ENCODE measurements around the gene CCSAP. TPM values are rescaled to one million over a fixed set of nuclear protein-coding genes. Genes with fewer than 3 reads are reported as not detected.

The CCSAP gene
- total and polyA plus RNA-seq, 2 of the 13 experiments (the other 11 are each of a cell fraction or from before 2014, with no cell fraction given), result 3.7 to 9.0 TPM

- Histone ChIP-seq H3K4me1 (ENCODE audit: insufficient read depth, low read length) (no peaks in the 10 kb centered on the region), H3K4me2 (ENCODE audit: low read depth, low read length) (no peak overlapping the region), H4K20me1 (ENCODE audit: insufficient read depth, low read length) (no peaks in the 10 kb centered on the region), H3K36me3 (replicated peaks in 1 of 2; ENCODE audit: control insufficient read depth in 1 of 2, insufficient read depth in 2 of 2, low read length in 2 of 2) (no peaks in the 10 kb centered on the region), H3K9ac (ENCODE audit: insufficient read depth, low read depth, low read length) (no peak overlapping the region), H3K9me3 (ENCODE audit: low read length) (no peaks in the 10 kb centered on the region), H2AFZ (ENCODE audit: low read length) (no peak overlapping the region), H3K4me3 (replicated peaks in 1 of 3; ENCODE audit: insufficient read depth in 1 of 3, low read depth in 2 of 3, low read length in 3 of 3) (no peak overlapping the region), H3K79me2 (ENCODE audit: insufficient read depth, low read length) (no peaks in the 10 kb centered on the region), H3K27ac (ENCODE audit: extremely low read length, insufficient read depth, low read length) (no peak overlapping the region), H3K27me3 (ENCODE audit: control insufficient read depth in 1 of 2, insufficient read depth in 2 of 2, low read length in 2 of 2) (peaks cover 0 to 20% of the 10 kb centered on the region in 2 experiments; a peak in 3 of 5 replicates)
- ChIA-PET POLR2A (no interaction called here), CTCF (ENCODE audit: low intra/inter-chr PET ratio, low total read pairs) (no interaction called here)
- TF ChIP-seq ZNF251 (CRISPR knock-in tag; IDR thresholded peaks at IDR 0.05) (no peak), ARID5B (CRISPR knock-in tag; IDR thresholded peaks at IDR 0.05) (no peak), POLR2A (IDR thresholded peaks at IDR 0.05; ENCODE audit: insufficient read depth in 1 of 2, low read depth in 2 of 2, low read length in 2 of 2) (no peak), SKI (IDR thresholded peaks at IDR 0.05; ENCODE audit: partially characterized antibody) (no peak), ZNF580 (CRISPR knock-in tag; IDR thresholded peaks at IDR 0.05; ENCODE audit: borderline replicate concordance, low read depth) (no peak), ZC3H4 (CRISPR knock-in tag; IDR thresholded peaks at IDR 0.05; ENCODE audit: borderline replicate concordance) (no peak), GLI4 (CRISPR knock-in tag; IDR thresholded peaks at IDR 0.05; ENCODE audit: borderline replicate concordance) (no peak), ADNP (CRISPR knock-in tag; IDR thresholded peaks at IDR 0.05) (no peak), RFXANK (CRISPR knock-in tag; IDR thresholded peaks at IDR 0.05) (no peak)
- no peak for DNase-seq (ENCODE audit: low spot score)
- no peak for FAIRE-seq
- BruUV-seq (replicated peaks), result no TSS peak
- intact Hi-C loops (cut with micrococcal nuclease; ENCODE audit: unreplicated experiment), result no loop called here
- ATAC-seq, result no peak
- WGBS (ENCODE audit: low lambda C conversion rate), result 57% methylated on average over 7 of the region's 7 CpGs
- in situ Hi-C loops (cut with HindIII; ENCODE audit: extremely low pct_ligation_motif_present, low pct_unique_long_range_greater_than_20kb), result no loop called here
These were observed 42.0 kb upstream of the CCSAP start for GRCh38 chr1:229384822-229385221.
